ENCODE results near the gene SCN4A.

The SCN4A gene

GRCh38 chr17:63954402-63955063, 18.2 kb downstream of the SCN4A start:
- DNase-seq = peak; percentile 67

GRCh38 chr17:63950940-63951907, 21.5 kb downstream of the SCN4A start:
- DNase-seq = peak; percentile 52

- no peak for DNase-seq
Measured at GRCh38 chr17:63949576-63950250, 23.0 kb downstream of the SCN4A start.

- DNase-seq = no peak
Measured at GRCh38 chr17:63948521-63948920, 24.2 kb downstream of the SCN4A start.

GRCh38 chr17:63947711-63948330, 24.9 kb downstream of the SCN4A start:
- no peak for DNase-seq

- peak; percentile 56 for DNase-seq
Measured at GRCh38 chr17:63946440-63947363, 26.0 kb downstream of the SCN4A start.

GRCh38 chr17:63945784-63946439, 26.8 kb downstream of the SCN4A start:
- DNase-seq = peak; percentile 13

- no peak for DNase-seq
Measured at GRCh38 chr17:63944736-63945499, 27.8 kb downstream of the SCN4A start.

- DNase-seq = no peak
Measured at GRCh38 chr17:63943745-63944144, 29.0 kb downstream of the SCN4A start.

- no peak for DNase-seq
Measured at GRCh38 chr17:63942309-63942985, 30.3 kb downstream of the SCN4A start.

- no peak for DNase-seq
Measured at GRCh38 chr17:63941751-63942150, 31.0 kb downstream of the SCN4A start.

- DNase-seq = no peak
Measured at GRCh38 chr17:63941162-63941561, 31.6 kb downstream of the SCN4A start.

GRCh38 chr17:63940584-63940983, 32.1 kb downstream of the SCN4A start:
- no peak for DNase-seq

- DNase-seq = no peak
Measured at GRCh38 chr17:63939884-63940283, 32.8 kb downstream of the SCN4A start.

GRCh38 chr17:63939401-63939800, 33.3 kb downstream of the SCN4A start:
- DNase-seq = no peak

GRCh38 chr17:63937920-63938319, 34.8 kb downstream of the SCN4A start:
- no peak for DNase-seq

GRCh38 chr17:63937319-63937718, 35.4 kb downstream of the SCN4A start:
- no peak for DNase-seq

- DNase-seq = no peak
Measured at GRCh38 chr17:63934183-63935112, 38.3 kb downstream of the SCN4A start.

GRCh38 chr17:63933598-63933997, 39.1 kb downstream of the SCN4A start:
- DNase-seq = no peak
